DOHH2 (cell line): Measurements from ENCODE around the gene LHX5.

ENCODE experiments used
- H3F3A ChIP-seq: fragments of 200-600 bp; sonication (generic), shearing (Covaris generic); 2 replicates; pipeline ENCODE4 v1.6.0; 2016; ENCODE audit warnings: antibody characterized with exemption, mild to moderate bottlenecking; ENCODE audit not compliant: control insufficient read depth, insufficient read depth
- H3K27ac ChIP-seq: fragments of 200-600 bp; sonication (generic); 2 replicates; pipeline ENCODE4 v1.5.1; 2014; ENCODE audit warnings: low read depth, mild to moderate bottlenecking, low read length, moderate library complexity
- H3K27me3 ChIP-seq: fragments of 200-600 bp; sonication (generic); 2 replicates; pipeline ENCODE4 v1.6.1; 2014; ENCODE audit warnings: mild to moderate bottlenecking, low read length, mixed read lengths; ENCODE audit not compliant: control insufficient read depth
- H3K36me3 ChIP-seq: fragments of 200-600 bp; sonication (generic); 2 replicates; pipeline ENCODE4 v1.6.1; 2014; ENCODE audit warnings: mild to moderate bottlenecking, low read length, moderate library complexity, mixed read lengths; ENCODE audit not compliant: control insufficient read depth
- H3K4me1 ChIP-seq: fragments of 200-600 bp; sonication (generic); 2 replicates; pipeline ENCODE4 v1.6.1; 2014; ENCODE audit warnings: mild to moderate bottlenecking, low read length, mixed read lengths; ENCODE audit not compliant: control insufficient read depth
- H3K4me2 ChIP-seq: fragments of 200-600 bp; sonication (generic); 2 replicates; pipeline ENCODE4 v1.6.0; 2014; ENCODE audit warnings: mild to moderate bottlenecking, low read length, moderate library complexity
- H3K4me3 ChIP-seq: fragments of 200-600 bp; sonication (generic); 2 replicates; pipeline ENCODE4 v1.5.1; 2014; ENCODE audit warnings: mild to moderate bottlenecking, low read length, mixed read lengths
- H3K79me2 ChIP-seq: fragments of 200-600 bp; sonication (generic); 2 replicates; pipeline ENCODE4 v1.6.1; 2014; ENCODE audit warnings: mild to moderate bottlenecking, low read length, mixed read lengths; ENCODE audit not compliant: control insufficient read depth
- H3K9me2 ChIP-seq: fragments of 200-600 bp; sonication (generic); replicated peaks from 2 replicates; pipeline ENCODE4 v1.6.1; 2014; ENCODE audit warnings: mild to moderate bottlenecking, low read length, mixed read lengths; ENCODE audit not compliant: control insufficient read depth
- H3K9me3 ChIP-seq: fragments of 200-600 bp; sonication (generic); 2 replicates; pipeline ENCODE4 v1.6.1; 2014; ENCODE audit warnings: antibody characterized with exemption, low read length, mixed read lengths; ENCODE audit not compliant: control insufficient read depth, insufficient read depth
- H4K20me1 ChIP-seq: fragments of 200-600 bp; sonication (generic); 2 replicates; pipeline ENCODE4 v1.6.0; 2014; ENCODE audit warnings: low read depth, mild to moderate bottlenecking, antibody characterized with exemption, low read length, moderate library complexity; ENCODE audit not compliant: control insufficient read depth, insufficient read depth
- EZH2phosphoT487 ChIP-seq: fragments of 200-600 bp; sonication (generic); IDR thresholded peaks from 2 replicates; pipeline ENCODE4 v1.6.1; 2017; ENCODE audit warnings: borderline replicate concordance, mild to moderate bottlenecking, antibody characterized with exemption, low read length, moderate library complexity, mixed read lengths
- TF ChIP-seq, protein P1 (sequence below): fragments of 200-600 bp; sonication (generic); IDR thresholded peaks from one replicate; pipeline ENCODE4 v1.5.1; 2014; ENCODE audit warnings: antibody characterized with exemption, mild to moderate bottlenecking, low read depth, low read length; ENCODE audit not compliant: poor library complexity, severe bottlenecking

LHX5 gene

GRCh38 chr12:113468365-113469223 is 3.1 kb downstream of the LHX5 start:
- H3K27ac ChIP-seq: no peak overlapping the region
- H3K9me3 ChIP-seq: no peaks in the 10 kb centered on the region
- no peaks in the 10 kb centered on the region for H3K4me1 ChIP-seq
- H3K27me3 ChIP-seq: peaks cover 43% of the 10 kb centered on the region
- H3K4me3 ChIP-seq: no peak overlapping the region
- TF ChIP-seq EZH2phosphoT487: no peak
- TF ChIP-seq, protein P1, sequence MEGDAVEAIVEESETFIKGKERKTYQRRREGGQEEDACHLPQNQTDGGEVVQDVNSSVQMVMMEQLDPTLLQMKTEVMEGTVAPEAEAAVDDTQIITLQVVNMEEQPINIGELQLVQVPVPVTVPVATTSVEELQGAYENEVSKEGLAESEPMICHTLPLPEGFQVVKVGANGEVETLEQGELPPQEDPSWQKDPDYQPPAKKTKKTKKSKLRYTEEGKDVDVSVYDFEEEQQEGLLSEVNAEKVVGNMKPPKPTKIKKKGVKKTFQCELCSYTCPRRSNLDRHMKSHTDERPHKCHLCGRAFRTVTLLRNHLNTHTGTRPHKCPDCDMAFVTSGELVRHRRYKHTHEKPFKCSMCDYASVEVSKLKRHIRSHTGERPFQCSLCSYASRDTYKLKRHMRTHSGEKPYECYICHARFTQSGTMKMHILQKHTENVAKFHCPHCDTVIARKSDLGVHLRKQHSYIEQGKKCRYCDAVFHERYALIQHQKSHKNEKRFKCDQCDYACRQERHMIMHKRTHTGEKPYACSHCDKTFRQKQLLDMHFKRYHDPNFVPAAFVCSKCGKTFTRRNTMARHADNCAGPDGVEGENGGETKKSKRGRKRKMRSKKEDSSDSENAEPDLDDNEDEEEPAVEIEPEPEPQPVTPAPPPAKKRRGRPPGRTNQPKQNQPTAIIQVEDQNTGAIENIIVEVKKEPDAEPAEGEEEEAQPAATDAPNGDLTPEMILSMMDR: no peak
- no peaks in the 10 kb centered on the region for H4K20me1 ChIP-seq
- H3K4me2 ChIP-seq: no peak overlapping the region
- no peaks in the 10 kb centered on the region for H3K79me2 ChIP-seq
- H3K36me3 ChIP-seq: no peaks in the 10 kb centered on the region
- H3F3A ChIP-seq: no peaks in the 10 kb centered on the region
- no peaks in the 10 kb centered on the region for H3K9me2 ChIP-seq

DNA sequence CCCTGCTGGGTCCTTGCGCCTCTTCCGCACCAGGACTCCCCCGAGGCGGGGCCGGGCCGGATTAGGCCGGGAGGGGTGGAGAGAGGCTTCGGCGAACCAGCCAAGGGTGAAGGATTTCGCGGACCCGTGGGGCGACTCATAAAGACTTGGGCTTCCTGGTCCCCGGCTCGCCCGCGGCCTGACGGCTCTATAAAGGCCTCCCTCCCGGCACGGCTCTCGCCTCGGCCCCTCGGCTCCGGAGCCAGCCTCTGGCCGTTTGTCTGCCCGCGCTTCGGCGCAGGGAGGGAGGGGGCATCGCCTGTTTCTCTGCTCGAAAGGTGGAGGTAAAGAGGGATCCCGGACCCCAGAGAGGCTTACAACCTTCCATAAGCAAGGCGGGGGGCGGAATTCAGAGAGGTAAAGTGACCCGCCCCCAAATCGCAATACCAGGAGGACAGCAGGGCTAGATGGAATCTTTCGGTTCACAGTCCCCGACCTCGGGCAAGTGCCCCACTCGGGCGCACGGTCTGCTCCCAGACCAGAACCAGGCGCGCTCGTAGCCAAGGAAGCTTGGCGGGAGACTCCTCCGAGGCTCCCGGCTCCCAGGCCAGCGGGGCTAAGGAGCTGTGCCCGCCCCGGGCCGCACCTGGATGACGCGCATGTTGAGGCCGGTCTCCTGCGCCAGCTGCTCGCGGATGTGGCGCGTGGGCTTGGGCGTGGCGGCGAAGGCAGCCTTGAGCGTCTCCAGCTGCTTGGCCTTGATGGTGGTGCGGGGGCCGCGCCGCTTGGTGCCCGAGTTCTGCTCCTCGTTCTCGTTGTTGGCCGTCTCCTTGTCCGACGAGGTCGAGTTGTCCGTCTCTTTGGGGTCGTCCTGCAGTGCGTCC is 3.9 kb downstream of the LHX5 start:
- no peaks in the 10 kb centered on the region for H3K79me2 ChIP-seq
- no peak overlapping the region for H3K4me3 ChIP-seq
- H3K27ac ChIP-seq: no peak overlapping the region
- no peaks in the 10 kb centered on the region for H3K9me2 ChIP-seq
- peaks cover 34% of the 10 kb centered on the region for H3K27me3 ChIP-seq
- H4K20me1 ChIP-seq: no peaks in the 10 kb centered on the region
- no peaks in the 10 kb centered on the region for H3F3A ChIP-seq
- no peaks in the 10 kb centered on the region for H3K9me3 ChIP-seq
- no peaks in the 10 kb centered on the region for H3K4me1 ChIP-seq
- no peaks in the 10 kb centered on the region for H3K36me3 ChIP-seq
- TF ChIP-seq EZH2phosphoT487: no peak
- TF ChIP-seq, protein P1: no peak
- no peak overlapping the region for H3K4me2 ChIP-seq

DNA sequence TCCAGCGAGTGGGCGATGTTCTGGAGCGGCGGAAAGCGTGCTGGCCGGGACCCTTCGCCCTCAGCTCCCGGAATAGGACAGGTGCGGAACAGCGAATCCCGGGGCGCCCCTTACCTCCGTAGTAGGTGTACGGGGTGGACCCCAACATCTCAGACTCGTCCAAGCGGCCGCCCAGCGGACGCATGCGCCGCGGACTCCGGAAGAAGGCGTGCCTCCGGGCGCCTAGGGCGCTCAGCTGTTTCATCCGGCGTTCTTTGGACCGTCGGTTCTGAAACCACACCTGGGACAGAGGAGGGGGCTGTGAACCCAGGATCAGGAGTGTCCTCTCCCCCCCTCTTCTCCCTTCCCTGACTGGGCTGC is 4.5 kb downstream of the LHX5 start:
- Histone ChIP-seq H3K27me3 (peaks cover 34% of the 10 kb centered on the region), H3K79me2 (no peaks in the 10 kb centered on the region), H3K36me3 (no peaks in the 10 kb centered on the region), H3K4me2 (no peak overlapping the region), H3F3A (no peaks in the 10 kb centered on the region), H3K9me2 (no peaks in the 10 kb centered on the region), H3K4me1 (no peaks in the 10 kb centered on the region), H3K27ac (no peak overlapping the region), H3K4me3 (no peak overlapping the region), H4K20me1 (no peaks in the 10 kb centered on the region), H3K9me3 (no peaks in the 10 kb centered on the region)
- TF ChIP-seq EZH2phosphoT487: no peak
- TF ChIP-seq, protein P1: no peak
